HG02870 (cell line): ENCODE data around the gene OR4D9.

ENCODE experiments used
- ATAC-seq: cut with Tn5 transposase; IDR thresholded peaks from one replicate; pipeline ENCODE4 v1.9.1; 2021; ENCODE audit warnings: mild to moderate bottlenecking, moderate library complexity; ENCODE audit not compliant: unreplicated experiment

OR4D9 gene

DNA sequence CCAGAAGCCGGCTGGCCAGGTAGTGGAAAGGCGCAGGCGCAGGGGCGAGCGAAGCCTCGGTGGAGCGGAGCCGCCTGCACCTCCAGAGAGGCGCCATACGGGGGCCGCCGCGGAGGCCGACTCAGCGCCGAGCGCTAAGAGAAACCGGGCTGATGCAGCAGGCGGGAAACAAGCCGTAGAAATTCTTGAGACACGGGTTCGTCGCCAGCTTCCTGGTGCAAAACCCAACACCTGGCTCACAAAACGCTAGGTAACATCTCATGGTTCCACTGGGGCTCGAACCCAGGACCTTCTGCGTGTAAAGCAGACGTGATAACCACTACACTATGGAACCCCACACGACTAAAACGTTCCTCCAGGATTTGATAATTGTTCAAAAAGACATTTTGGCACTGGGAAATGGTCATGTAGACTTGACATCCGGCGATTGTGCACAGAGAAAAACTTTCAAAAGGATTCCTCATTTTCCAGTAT lies 39.1 kb downstream of the OR4D9 start:
- ATAC-seq, result peak; percentile 89

- peak; percentile 23 for ATAC-seq
These were observed 39.7 kb downstream of the OR4D9 start for GRCh38 chr11:59550842-59551658.

GRCh38 chr11:59551659-59552521 lies 40.6 kb downstream of the OR4D9 start:
- ATAC-seq, result no peak

GRCh38 chr11:59552844-59553243 lies 41.5 kb downstream of the OR4D9 start:
- ATAC-seq, result no peak

- ATAC-seq, result no peak
These were observed 42.0 kb downstream of the OR4D9 start for GRCh38 chr11:59553323-59553722.

DNA sequence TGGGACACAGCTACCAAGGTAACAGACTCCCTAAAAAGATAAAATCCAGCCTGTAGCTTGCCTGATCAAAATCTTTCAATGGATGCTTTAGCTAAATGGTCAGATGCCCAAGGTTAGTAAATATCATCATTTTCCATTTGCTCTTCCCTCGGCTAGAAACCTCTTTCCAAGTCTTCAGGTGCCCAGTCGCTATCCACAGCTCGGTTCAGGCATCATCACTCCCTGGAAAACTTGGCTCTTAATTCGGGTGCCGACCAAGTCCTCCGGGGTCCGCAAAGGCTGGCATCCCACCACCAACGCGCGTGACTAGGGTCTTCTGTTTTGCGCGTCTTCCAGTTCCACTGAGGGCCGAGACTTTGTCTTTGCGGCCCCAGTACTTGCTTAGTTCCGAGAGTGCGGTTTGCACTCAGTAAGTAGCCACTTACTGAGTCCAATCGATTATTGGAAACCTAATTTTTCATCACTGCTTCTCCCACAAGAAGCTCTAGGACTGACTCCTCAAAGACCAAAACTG lies 44.3 kb downstream of the OR4D9 start:
- ATAC-seq, result no peak

DNA sequence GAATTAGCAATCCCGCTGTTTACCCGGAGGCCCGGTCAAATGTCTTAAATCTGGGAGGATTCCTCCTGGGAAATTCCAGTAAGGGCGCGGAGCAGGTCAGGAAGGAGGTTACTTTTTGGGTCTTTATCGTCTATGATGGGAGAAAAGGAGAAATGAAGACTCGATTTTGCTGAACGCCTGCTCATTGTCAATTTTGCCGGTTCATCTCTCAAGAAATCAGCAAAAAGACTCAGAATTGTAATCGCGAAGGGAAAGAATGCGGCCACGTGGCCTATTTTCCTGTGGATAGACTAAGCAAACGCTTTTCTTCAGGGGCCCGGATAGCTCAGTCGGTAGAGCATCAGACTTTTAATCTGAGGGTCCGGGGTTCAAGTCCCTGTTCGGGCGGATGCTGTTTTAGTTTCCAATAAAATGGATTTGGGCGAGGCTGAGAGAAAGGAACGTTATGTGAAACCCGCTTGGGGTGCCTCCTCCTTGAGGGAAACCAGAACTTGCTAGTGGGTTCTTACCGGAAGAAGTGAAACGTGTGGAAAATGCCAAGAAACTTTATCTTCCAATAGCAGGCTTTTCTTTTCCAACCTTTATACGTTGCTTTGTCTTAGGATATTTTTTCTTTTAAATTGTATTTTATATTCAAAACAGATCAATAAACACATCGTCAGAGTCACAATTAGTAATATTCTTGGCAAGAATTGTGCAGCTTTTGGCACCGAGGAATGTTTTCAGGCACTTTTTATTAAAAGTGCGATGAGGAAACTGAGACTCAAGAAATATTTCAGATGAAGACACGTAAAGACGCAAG lies 45.0 kb downstream of the OR4D9 start:
- ATAC-seq, result peak; percentile 29

DNA sequence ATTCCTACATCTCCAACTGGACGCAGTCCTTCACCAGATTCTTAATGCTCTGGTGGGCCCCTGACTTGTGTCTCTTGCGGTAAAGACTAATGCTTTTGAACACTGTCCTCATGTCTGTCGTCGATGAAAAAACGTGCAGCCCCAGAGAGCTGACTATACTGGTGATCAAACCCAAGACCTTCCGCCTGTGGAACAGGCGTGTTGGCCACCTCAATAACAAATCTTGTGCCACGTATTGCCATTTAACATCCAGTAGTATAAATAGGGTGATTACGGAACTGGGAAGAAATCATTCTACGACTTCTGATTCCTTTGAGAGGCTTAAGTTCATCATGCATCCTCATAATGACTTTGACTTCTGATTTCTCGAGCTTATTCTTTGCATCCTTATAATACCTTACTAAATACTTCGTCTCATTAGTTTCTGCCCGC lies 45.6 kb downstream of the OR4D9 start:
- no peak for ATAC-seq

DNA sequence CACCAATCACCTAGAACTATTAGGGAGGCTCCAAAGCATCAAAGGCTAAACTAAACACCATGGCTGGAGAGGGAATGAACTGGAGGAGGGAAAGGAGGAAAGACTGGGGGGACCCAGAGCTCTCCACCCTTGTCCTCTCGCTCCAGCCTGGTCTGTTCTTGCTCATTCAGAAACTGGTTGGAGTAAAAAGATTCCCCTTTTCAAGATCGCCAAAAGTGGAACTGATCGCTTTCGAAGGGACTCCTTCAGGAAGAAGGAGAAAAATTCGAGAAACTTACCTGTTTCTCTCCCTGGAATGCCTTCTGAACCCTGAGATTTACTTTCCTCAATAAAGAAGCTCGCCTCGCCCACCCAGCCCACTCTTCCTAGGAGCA lies 46.9 kb downstream of the OR4D9 start:
- no peak for ATAC-seq

DNA sequence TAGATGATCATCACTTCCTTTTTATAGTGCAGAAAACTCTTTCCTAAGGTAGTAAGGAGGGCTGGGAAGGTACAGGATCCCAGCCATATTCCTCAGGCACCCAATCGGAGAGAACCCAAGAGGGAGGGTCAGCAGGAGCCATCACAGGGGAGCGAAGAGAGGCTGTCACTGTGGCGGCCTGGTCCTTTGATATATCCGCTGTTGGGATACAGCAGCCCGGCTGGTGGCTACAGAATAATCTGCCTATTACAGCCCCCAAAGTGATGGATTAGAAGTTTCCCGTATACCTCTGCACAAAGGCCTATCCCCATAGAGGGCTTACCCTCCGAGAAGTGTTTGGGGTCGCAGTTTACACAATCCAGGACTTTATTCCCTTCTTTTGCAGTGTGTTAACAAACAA lies 48.5 kb downstream of the OR4D9 start:
- no peak for ATAC-seq

DNA sequence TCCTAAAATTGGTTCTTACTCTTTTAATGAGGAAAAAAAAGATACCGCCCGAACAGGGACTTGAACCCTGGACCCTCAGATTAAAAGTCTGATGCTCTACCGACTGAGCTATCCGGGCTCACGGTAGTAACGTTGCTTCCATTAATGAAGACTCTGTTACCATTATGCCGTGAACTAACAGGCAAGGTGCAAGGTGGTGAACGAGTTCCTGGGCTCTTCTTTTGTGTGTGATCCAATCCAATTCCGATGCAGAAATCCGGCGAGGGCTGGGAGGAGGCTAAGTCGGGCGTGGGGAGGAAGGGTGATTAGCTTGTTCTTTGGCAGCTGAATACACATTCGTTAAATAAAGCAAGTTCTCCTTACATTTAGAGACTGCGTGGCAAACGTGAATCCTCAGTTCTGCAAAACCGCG lies 49.0 kb downstream of the OR4D9 start:
- peak; percentile 20 for ATAC-seq

GRCh38 chr11:59560702-59561473 lies 49.5 kb downstream of the OR4D9 start:
- ATAC-seq, result peak; percentile 49

DNA sequence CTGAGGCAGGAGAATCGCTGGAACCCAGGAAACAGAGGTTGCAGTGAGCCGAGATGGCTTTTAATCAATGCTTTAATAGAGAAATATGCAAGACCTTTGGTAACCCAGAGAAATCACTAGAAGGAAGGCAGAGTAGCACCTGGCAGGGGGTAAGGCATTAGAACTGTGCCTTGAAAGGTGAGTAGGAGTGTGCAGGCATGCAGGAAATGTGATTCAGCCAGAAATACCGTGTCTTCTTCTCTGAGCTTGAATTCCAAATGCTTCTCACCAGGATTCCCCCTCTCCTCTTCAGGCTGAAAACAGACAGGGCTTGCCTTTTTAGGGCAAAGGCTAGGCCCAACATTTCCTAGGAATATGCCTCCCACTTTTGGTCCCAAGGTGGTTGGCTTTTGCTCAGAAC lies 51.0 kb downstream of the OR4D9 start:
- no peak for ATAC-seq
